ENCODE measurements around the gene AWAT2.

Gene AWAT2

GRCh38 chrX:70039758-70040157 lies 10.0 kb downstream of the AWAT2 start:
- H3K27me3 ChIP-seq (replicated peaks; ENCODE audit: insufficient read depth, low read length), result no peaks in the 10 kb centered on the region

GRCh38 chrX:70038951-70039350 lies 10.8 kb downstream of the AWAT2 start:
- Histone ChIP-seq H3K27me3 (replicated peaks; ENCODE audit: insufficient read depth, low read length) (no peaks in the 10 kb centered on the region), H3K9me3 (replicated peaks; ENCODE audit: insufficient read depth, low read length) (no peaks in the 10 kb centered on the region), H4K20me1 (ENCODE audit: insufficient read depth, low read length) (no peaks in the 10 kb centered on the region), H3K9ac (ENCODE audit: low read length) (no peak overlapping the region), H3K27ac (ENCODE audit: low read length) (no peak overlapping the region), H3K79me2 (ENCODE audit: low read length) (no peaks in the 10 kb centered on the region), H2AFZ (ENCODE audit: low read length) (no peak overlapping the region), H3K36me3 (replicated peaks; ENCODE audit: insufficient read depth, low read length) (no peaks in the 10 kb centered on the region), H3K4me3 (ENCODE audit: low read length) (no peak overlapping the region), H3K4me2 (ENCODE audit: low read depth, low read length) (no peak overlapping the region), H3F3A (ENCODE audit: insufficient read depth, low read length) (no peaks in the 10 kb centered on the region), H3K9me2 (replicated peaks; ENCODE audit: insufficient read depth, low read length) (no peaks in the 10 kb centered on the region), H3K4me1 (ENCODE audit: low read length) (no peaks in the 10 kb centered on the region)
- DNase-seq, result no peak
- TF ChIP-seq EZH2phosphoT487 (IDR thresholded peaks at IDR 0.05; ENCODE audit: low read length) (no peak), EZH2 (optimal IDR thresholded peaks at IDR 0.05; ENCODE audit: low read depth, low read length) (no peak)
- TF ChIP-seq, protein P1, sequence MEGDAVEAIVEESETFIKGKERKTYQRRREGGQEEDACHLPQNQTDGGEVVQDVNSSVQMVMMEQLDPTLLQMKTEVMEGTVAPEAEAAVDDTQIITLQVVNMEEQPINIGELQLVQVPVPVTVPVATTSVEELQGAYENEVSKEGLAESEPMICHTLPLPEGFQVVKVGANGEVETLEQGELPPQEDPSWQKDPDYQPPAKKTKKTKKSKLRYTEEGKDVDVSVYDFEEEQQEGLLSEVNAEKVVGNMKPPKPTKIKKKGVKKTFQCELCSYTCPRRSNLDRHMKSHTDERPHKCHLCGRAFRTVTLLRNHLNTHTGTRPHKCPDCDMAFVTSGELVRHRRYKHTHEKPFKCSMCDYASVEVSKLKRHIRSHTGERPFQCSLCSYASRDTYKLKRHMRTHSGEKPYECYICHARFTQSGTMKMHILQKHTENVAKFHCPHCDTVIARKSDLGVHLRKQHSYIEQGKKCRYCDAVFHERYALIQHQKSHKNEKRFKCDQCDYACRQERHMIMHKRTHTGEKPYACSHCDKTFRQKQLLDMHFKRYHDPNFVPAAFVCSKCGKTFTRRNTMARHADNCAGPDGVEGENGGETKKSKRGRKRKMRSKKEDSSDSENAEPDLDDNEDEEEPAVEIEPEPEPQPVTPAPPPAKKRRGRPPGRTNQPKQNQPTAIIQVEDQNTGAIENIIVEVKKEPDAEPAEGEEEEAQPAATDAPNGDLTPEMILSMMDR (IDR thresholded peaks at IDR 0.05; ENCODE audit: low read length), result no peak

More at GRCh38 chrX:70039758-70040157, 10.0 kb downstream of the AWAT2 start:
- Histone ChIP-seq H3F3A (ENCODE audit: insufficient read depth, low read length) (no peaks in the 10 kb centered on the region), H3K36me3 (replicated peaks; ENCODE audit: insufficient read depth, low read length) (no peaks in the 10 kb centered on the region), H3K4me2 (ENCODE audit: low read depth, low read length) (no peak overlapping the region), H3K9me3 (replicated peaks; ENCODE audit: insufficient read depth, low read length) (no peaks in the 10 kb centered on the region), H3K9me2 (replicated peaks; ENCODE audit: insufficient read depth, low read length) (no peaks in the 10 kb centered on the region), H3K27ac (ENCODE audit: low read length) (no peak overlapping the region), H3K79me2 (ENCODE audit: low read length) (no peaks in the 10 kb centered on the region), H2AFZ (ENCODE audit: low read length) (no peak overlapping the region), H3K4me1 (ENCODE audit: low read length) (no peaks in the 10 kb centered on the region), H4K20me1 (ENCODE audit: insufficient read depth, low read length) (no peaks in the 10 kb centered on the region), H3K4me3 (ENCODE audit: low read length) (no peak overlapping the region), H3K9ac (ENCODE audit: low read length) (no peak overlapping the region)
- DNase-seq, result no peak
- TF ChIP-seq EZH2 (optimal IDR thresholded peaks at IDR 0.05; ENCODE audit: low read depth, low read length), result no peak
- TF ChIP-seq EZH2phosphoT487 (IDR thresholded peaks at IDR 0.05; ENCODE audit: low read length), result no peak
- TF ChIP-seq, protein P1 (IDR thresholded peaks at IDR 0.05; ENCODE audit: low read length), result no peak

DNA sequence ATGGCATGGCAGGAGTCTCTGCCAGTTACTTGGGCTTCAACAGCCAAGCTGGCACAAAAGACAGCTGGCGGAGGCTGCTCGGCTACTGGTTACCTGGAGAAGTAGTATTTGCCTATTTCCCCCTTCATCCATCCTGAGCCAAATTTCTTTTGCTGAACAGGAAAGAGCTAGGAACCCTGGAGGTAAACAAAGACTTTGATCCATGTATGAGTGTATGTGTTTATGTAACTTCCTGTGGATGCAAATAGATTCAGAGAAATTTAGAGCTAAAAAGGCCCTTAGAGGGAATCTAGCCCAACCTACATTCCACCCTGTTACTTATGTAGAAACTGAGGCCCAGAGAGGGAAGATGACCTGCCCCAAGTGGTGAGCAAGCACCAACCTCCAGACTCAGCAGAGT lies 11.2 kb downstream of the AWAT2 start:
- TF ChIP-seq, protein P1 (IDR thresholded peaks at IDR 0.05; ENCODE audit: low read length), result no peak
- TF ChIP-seq EZH2phosphoT487 (IDR thresholded peaks at IDR 0.05; ENCODE audit: low read length) (no peak), EZH2 (optimal IDR thresholded peaks at IDR 0.05; ENCODE audit: low read depth, low read length) (no peak)
- Histone ChIP-seq H3K79me2 (ENCODE audit: low read length) (no peaks in the 10 kb centered on the region), H3K9me3 (replicated peaks; ENCODE audit: insufficient read depth, low read length) (no peaks in the 10 kb centered on the region), H3F3A (ENCODE audit: insufficient read depth, low read length) (no peaks in the 10 kb centered on the region), H3K4me3 (ENCODE audit: low read length) (no peak overlapping the region), H3K4me1 (ENCODE audit: low read length) (no peaks in the 10 kb centered on the region), H4K20me1 (ENCODE audit: insufficient read depth, low read length) (no peaks in the 10 kb centered on the region), H3K27me3 (replicated peaks; ENCODE audit: insufficient read depth, low read length) (no peaks in the 10 kb centered on the region), H3K9me2 (replicated peaks; ENCODE audit: insufficient read depth, low read length) (no peaks in the 10 kb centered on the region), H3K36me3 (replicated peaks; ENCODE audit: insufficient read depth, low read length) (no peaks in the 10 kb centered on the region), H3K27ac (ENCODE audit: low read length) (no peak overlapping the region), H3K4me2 (ENCODE audit: low read depth, low read length) (no peak overlapping the region), H3K9ac (ENCODE audit: low read length) (no peak overlapping the region), H2AFZ (ENCODE audit: low read length) (no peak overlapping the region)
- DNase-seq, result no peak

Measured in MM.1S (cell line).